Heart left ventricle (tissue), 16 donors: Measurements from ENCODE around the gene NOTCH3. TPM values are rescaled to one million over a fixed set of nuclear protein-coding genes. Genes with fewer than 3 reads are reported as not detected.

Experiments used
- ATAC-seq, 4 donors: fragments of 200-7000 bp; cut with Tn5 transposase; one replicate each; pipeline ENCODE4 v1.9.1; 2020 to 2022; ENCODE audit warnings: moderate library complexity in 4 of 4, mild to moderate bottlenecking in 3 of 4, moderate number of reproducible peaks in 1 of 4
- DNase-seq, 5 donors: peaks; one replicate each; pipeline ENCODE4 v3.0.0-alpha.2; 2020
- H3K27ac ChIP-seq, 12 donors: fragments of 200-600 bp; sonication (generic) in 4 of 12; one replicate each; pipeline versions ENCODE4 v1.5.0 to v1.8.0; 2016 to 2022; ENCODE audit warnings: mild to moderate bottlenecking in 2 of 12
- H3K27me3 ChIP-seq, 9 donors: fragments of 200-600 bp; sonication (generic) in 2 of 9; one replicate each; pipeline versions ENCODE4 v1.5.1 to v1.8.0; 2016 to 2022; ENCODE audit warnings: mild to moderate bottlenecking in 3 of 9
- H3K36me3 ChIP-seq, 9 donors: fragments of 200-600 bp; sonication (generic) in 2 of 9; one replicate each; pipeline versions ENCODE4 v1.5.0 to v1.8.0; 2018 to 2022; ENCODE audit warnings: mild to moderate bottlenecking in 2 of 9
- H3K4me1 ChIP-seq, 12 donors: fragments of 200-600 bp; sonication (generic) in 4 of 12; one replicate each; pipeline versions ENCODE4 v1.5.0 to v1.8.0; 2016 to 2022; ENCODE audit warnings: mild to moderate bottlenecking in 3 of 12
- H3K4me3 ChIP-seq, 12 donors: fragments of 200-600 bp; sonication (generic) in 4 of 12; one replicate each; pipeline versions ENCODE4 v1.5.0 to v1.8.0; 2017 to 2022; ENCODE audit warnings: mild to moderate bottlenecking in 9 of 12, moderate library complexity in 4 of 12
- H3K9me3 ChIP-seq, 12 donors: fragments of 200-600 bp; sonication (generic) in 4 of 12; one replicate each; pipeline versions ENCODE4 v1.5.0 to v1.8.0; 2016 to 2022; ENCODE audit warnings: mild to moderate bottlenecking in 1 of 12
- CTCF ChIP-seq, 12 donors: fragments of 200-600 bp; sonication (generic) in 4 of 12; IDR thresholded peaks; one replicate each; pipeline versions ENCODE4 v1.5.0 to v1.8.0; 2018 to 2022; ENCODE audit warnings: antibody characterized with exemption in 12 of 12, mild to moderate bottlenecking in 5 of 12
- POLR2A ChIP-seq, 2 donors: fragments of 450-650 bp; IDR thresholded peaks; one replicate each; pipeline ENCODE4 v1.6.1; 2017; ENCODE audit warnings: antibody characterized with exemption in 2 of 2, mild to moderate bottlenecking in 2 of 2, moderate library complexity in 2 of 2
- WGBS, 4 donors: extraction: QIAGEN DNeasy Blood & Tissue Kit in 2 of 4; methylation state at CpG; one replicate each; pipeline versions ENCODE4 v1.1.5 to v1.1.7; 2013 to 2018; 5-methylcytosine and 5-hydroxymethylcytosine counted together
- intact Hi-C, 10 donors: fragments of 100-400 bp; cut with DNase I; formaldehyde crosslinking; loops; one replicate each; pipeline versions ENCODE4 v1.11.1 to v1.14.2; 2022
- polyA plus RNA-seq, 2 donors: library from polyadenylated mRNA; stranded (reverse); fragments of 200-250 nt; gene quantifications; one replicate each; pipeline ENCODE4 v1.2.3, GENCODE V29; 2013
- total RNA-seq, 9 donors: library from RNA; depleted of rRNA in 2 of 9; stranded (reverse); fragments of >200 nt in 2 of 9; fragmentation: NEBNext Ultra II Directional in 3 of 9; extraction: Animal tissue kit (Norgen Biotek cat#: 25700) in 3 of 9; gene quantifications; one replicate each; pipeline versions ENCODE4 v1.1.0 to v1.2.4, GENCODE V29; 2016 to 2023
- donor health status: ischemic (EF 13 %, LVEDD 7.1; RV severe dilation, severe dysfunction).
- donor health status: healthy with polysubstance abuse.
- donor health status: DM: no; HTN: yes; CAD: no.
- donor health status: DM: no; HTN: no; CAD: no.
- donor health status: ischemic (EF 25% LVEDD 6.9; RV normal size, moderate dysfunction).
- donor health status: ischemic (EF 25% LVEDD 5.7; RV mildly dilated, moderate dysfunction).
- donor health status: healthy.
- donor health status: DM: yes; HTN: yes; CAD: no.
- donor health status: ischemic (EF 35%, LVEDD 5.7; RV mildly dilated, moderate dysfunction).
- donor health status: nonischemic (EF 11% LVEDD 7.7; RV severe dilation, severe dysfunction).
- donor health status: DM: yes; HTN: yes; CAD: no.
- donor health status: PGD.
- donor health status: ischemic (EF 29% LVEDD 5.4; RV normal size, mild dysfunction).
- donor health status: nonischemic (EF 23%, LVEDD 6.1; RV moderate dilation, normal function).

The NOTCH3 gene
- total and polyA plus RNA-seq, 11 donors: 16.7 to 77.2 (median 29.6) TPM

- intact Hi-C loops: loop anchor here in 2 of 10 donors (5.0 kb wide), 1 partner anchor 40 kb away; no protein-coding TSS in a partner anchor
- no peak for TF ChIP-seq POLR2A (IDR thresholded peaks at IDR 0.05)
- TF ChIP-seq CTCF (IDR thresholded peaks at IDR 0.05): no peak
- 90 to 95% (median 92%) methylated on average over 12 of the region's 12 CpGs for WGBS, 4 donors
- H3K4me3 ChIP-seq: no peak overlapping the region
- peaks cover 0 to 26% (median 6%) of the 10 kb centered on the region in 12 donors for H3K4me1 ChIP-seq
- H3K9me3 ChIP-seq: no peaks in the 10 kb centered on the region
- no peaks in the 10 kb centered on the region for H3K27me3 ChIP-seq
- DNase-seq: no peak
- H3K27ac ChIP-seq: peak overlapping the region in 9 of 12 donors; percentile 9 to 78 (median 28)
- no peak for ATAC-seq
- no peaks in the 10 kb centered on the region for H3K36me3 ChIP-seq
These were observed 11.9 kb upstream of the NOTCH3 start for GRCh38 chr19:15212711-15213110.

- Histone ChIP-seq H3K4me1 (peaks cover 0 to 25% (median 6%) of the 10 kb centered on the region in 12 donors), H3K9me3 (peaks cover 0 to 5% (median 0%) of the 10 kb centered on the region in 12 donors), H3K4me3 (no peak overlapping the region), H3K27me3 (peaks cover 0 to 6% (median 0%) of the 10 kb centered on the region in 9 donors), H3K36me3 (no peaks in the 10 kb centered on the region), H3K27ac (peak overlapping the region in 9 of 12 donors; percentile 28 to 78 (median 50))
- 66 to 79% (median 68%) methylated on average over 5 of the region's 5 CpGs for WGBS, 4 donors
- TF ChIP-seq CTCF (IDR thresholded peaks at IDR 0.05) (no peak), POLR2A (IDR thresholded peaks at IDR 0.05) (no peak)
- intact Hi-C loops: loop anchor here in 2 of 10 donors (5.0 kb wide), 1 partner anchor 42 kb away; no protein-coding TSS in a partner anchor
- peak in 4 of 5 donors; percentile 48 to 77 (median 70) for DNase-seq
- ATAC-seq: peak; percentile 40 to 92 (median 78)
These were observed 9.6 kb upstream of the NOTCH3 start for GRCh38 chr19:15210323-15210781.

- H3K9me3 ChIP-seq: peaks cover 0 to 5% (median 0%) of the 10 kb centered on the region in 12 donors
- no peak for ATAC-seq
- peaks cover 0 to 23% (median 8%) of the 10 kb centered on the region in 12 donors for H3K4me1 ChIP-seq
- peaks cover 9 to 46% (median 24%) of the 10 kb centered on the region in 9 donors for H3K27me3 ChIP-seq
- peak overlapping the region in 7 of 12 donors; percentile 18 to 71 (median 58) for H3K4me3 ChIP-seq
- TF ChIP-seq POLR2A (IDR thresholded peaks at IDR 0.05): no peak
- TF ChIP-seq CTCF (IDR thresholded peaks at IDR 0.05): no peak
- H3K27ac ChIP-seq: peak overlapping the region in 4 of 12 donors; percentile 25 to 64 (median 49)
- WGBS, 4 donors: 91 to 92% (median 91%) methylated on average over 18 of the region's 18 CpGs
- intact Hi-C loops: loop anchor here in 1 of 10 donors (10.0 kb wide), 1 partner anchor 993 kb away; the partner anchor contains the start of gene AP1M1
- H3K36me3 ChIP-seq: peaks cover 0 to 5% (median 0%) of the 10 kb centered on the region in 9 donors
- no peak for DNase-seq
These were observed 704 bp upstream of the NOTCH3 start for GRCh38 chr19:15201374-15202023.
